KMS-11 (cell line): ENCODE measurements around the gene RNF8.

Source experiments
- H2AFZ ChIP-seq: fragments of 200-600 bp; sonication (generic); 2 replicates; pipeline ENCODE4 v1.6.1; 2016; ENCODE audit warnings: antibody characterized with exemption, mixed run types, low read depth
- H3K27ac ChIP-seq: fragments of 200-600 bp; sonication (generic); 2 replicates; pipeline ENCODE4 v1.6.1; 2016; ENCODE audit warnings: mild to moderate bottlenecking, mixed run types
- H3K27me3 ChIP-seq: fragments of 200-600 bp; sonication (generic); 2 replicates; pipeline ENCODE4 v1.6.1; 2017; ENCODE audit warnings: mild to moderate bottlenecking, low read depth, mixed run types, moderate library complexity; ENCODE audit not compliant: insufficient read depth
- H3K36me3 ChIP-seq: fragments of 200-600 bp; sonication (generic); 2 replicates; pipeline ENCODE4 v1.6.1; 2017; ENCODE audit warnings: mild to moderate bottlenecking, mixed run types; ENCODE audit not compliant: insufficient read depth
- H3K4me1 ChIP-seq: fragments of 200-600 bp; sonication (generic); 2 replicates; pipeline ENCODE4 v1.6.1; 2016; ENCODE audit warnings: mild to moderate bottlenecking, low read depth, mixed run types; ENCODE audit not compliant: poor library complexity, severe bottlenecking
- H3K4me2 ChIP-seq: fragments of 200-600 bp; sonication (generic); 2 replicates; pipeline ENCODE4 v1.7.0; 2016; ENCODE audit warnings: mild to moderate bottlenecking, mixed run types
- H3K4me3 ChIP-seq: fragments of 200-600 bp; sonication (generic); IDR thresholded peaks from 2 replicates; pipeline ENCODE4 v1.6.1; 2017; ENCODE audit warnings: low read depth, low read length, mixed read lengths; ENCODE audit not compliant: insufficient read depth
- H3K79me2 ChIP-seq: fragments of 200-600 bp; sonication (generic); 2 replicates; pipeline ENCODE4 v1.6.1; 2016; ENCODE audit warnings: low read depth, mixed run types; ENCODE audit not compliant: insufficient read depth
- H3K9ac ChIP-seq: fragments of 200-600 bp; sonication (generic); 2 replicates; pipeline ENCODE4 v1.6.1; 2016; ENCODE audit warnings: mild to moderate bottlenecking, mixed run types
- H4K20me1 ChIP-seq: fragments of 200-600 bp; sonication (generic); 2 replicates; pipeline ENCODE4 v1.6.1; 2016; ENCODE audit warnings: mild to moderate bottlenecking, mixed run types; ENCODE audit not compliant: insufficient read depth
- TF ChIP-seq, protein P1 (sequence below): fragments of 200-600 bp; sonication (generic); conservative IDR thresholded peaks from 2 replicates; pipeline ENCODE4 v1.6.1; 2017; ENCODE audit warnings: low read depth, mild to moderate bottlenecking, antibody characterized with exemption, low read length, moderate library complexity, mixed read lengths

RNF8 gene

GRCh38 chr6:37338745-37339255, 15.0 kb upstream of the RNF8 start:
- TF ChIP-seq, protein P1, sequence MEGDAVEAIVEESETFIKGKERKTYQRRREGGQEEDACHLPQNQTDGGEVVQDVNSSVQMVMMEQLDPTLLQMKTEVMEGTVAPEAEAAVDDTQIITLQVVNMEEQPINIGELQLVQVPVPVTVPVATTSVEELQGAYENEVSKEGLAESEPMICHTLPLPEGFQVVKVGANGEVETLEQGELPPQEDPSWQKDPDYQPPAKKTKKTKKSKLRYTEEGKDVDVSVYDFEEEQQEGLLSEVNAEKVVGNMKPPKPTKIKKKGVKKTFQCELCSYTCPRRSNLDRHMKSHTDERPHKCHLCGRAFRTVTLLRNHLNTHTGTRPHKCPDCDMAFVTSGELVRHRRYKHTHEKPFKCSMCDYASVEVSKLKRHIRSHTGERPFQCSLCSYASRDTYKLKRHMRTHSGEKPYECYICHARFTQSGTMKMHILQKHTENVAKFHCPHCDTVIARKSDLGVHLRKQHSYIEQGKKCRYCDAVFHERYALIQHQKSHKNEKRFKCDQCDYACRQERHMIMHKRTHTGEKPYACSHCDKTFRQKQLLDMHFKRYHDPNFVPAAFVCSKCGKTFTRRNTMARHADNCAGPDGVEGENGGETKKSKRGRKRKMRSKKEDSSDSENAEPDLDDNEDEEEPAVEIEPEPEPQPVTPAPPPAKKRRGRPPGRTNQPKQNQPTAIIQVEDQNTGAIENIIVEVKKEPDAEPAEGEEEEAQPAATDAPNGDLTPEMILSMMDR = no peak
- Histone ChIP-seq H3K36me3 (no peaks in the 10 kb centered on the region), H4K20me1 (no peaks in the 10 kb centered on the region), H3K4me1 (no peaks in the 10 kb centered on the region), H3K4me2 (no peak overlapping the region), H3K27ac (no peak overlapping the region), H3K27me3 (no peaks in the 10 kb centered on the region), H3K79me2 (no peaks in the 10 kb centered on the region), H3K4me3 (no peak overlapping the region), H2AFZ (no peak overlapping the region), H3K9ac (no peak overlapping the region)

GRCh38 chr6:37339741-37340638, 13.8 kb upstream of the RNF8 start:
- no peak overlapping the region for H2AFZ ChIP-seq
- no peak overlapping the region for H3K4me3 ChIP-seq
- H3K27ac ChIP-seq = no peak overlapping the region
- H4K20me1 ChIP-seq = no peaks in the 10 kb centered on the region
- H3K9ac ChIP-seq = no peak overlapping the region
- H3K27me3 ChIP-seq = no peaks in the 10 kb centered on the region
- TF ChIP-seq, protein P1 = no peak
- H3K4me2 ChIP-seq = no peak overlapping the region
- H3K79me2 ChIP-seq = no peaks in the 10 kb centered on the region
- no peaks in the 10 kb centered on the region for H3K36me3 ChIP-seq
- no peaks in the 10 kb centered on the region for H3K4me1 ChIP-seq

DNA sequence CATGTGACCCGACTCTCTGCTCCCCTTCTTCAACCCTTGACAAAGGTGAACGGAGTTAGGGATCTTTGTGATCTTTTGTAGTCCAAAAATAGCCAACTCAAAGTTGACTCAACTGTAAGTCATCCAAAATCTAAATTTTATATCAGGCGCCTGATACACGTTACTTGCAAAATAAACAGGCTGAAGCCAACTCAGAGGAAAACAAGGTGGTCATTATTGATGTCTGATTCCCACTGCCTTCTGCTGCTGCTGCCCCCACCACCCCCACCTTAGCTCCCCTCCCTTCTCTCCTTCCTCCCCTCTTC, 13.2 kb upstream of the RNF8 start:
- no peak overlapping the region for H3K4me3 ChIP-seq
- H3K4me1 ChIP-seq = no peaks in the 10 kb centered on the region
- no peaks in the 10 kb centered on the region for H4K20me1 ChIP-seq
- no peaks in the 10 kb centered on the region for H3K27me3 ChIP-seq
- TF ChIP-seq, protein P1 = no peak
- no peaks in the 10 kb centered on the region for H3K79me2 ChIP-seq
- H3K36me3 ChIP-seq = no peaks in the 10 kb centered on the region
- no peak overlapping the region for H3K4me2 ChIP-seq
- H2AFZ ChIP-seq = no peak overlapping the region
- H3K27ac ChIP-seq = no peak overlapping the region
- no peak overlapping the region for H3K9ac ChIP-seq

DNA sequence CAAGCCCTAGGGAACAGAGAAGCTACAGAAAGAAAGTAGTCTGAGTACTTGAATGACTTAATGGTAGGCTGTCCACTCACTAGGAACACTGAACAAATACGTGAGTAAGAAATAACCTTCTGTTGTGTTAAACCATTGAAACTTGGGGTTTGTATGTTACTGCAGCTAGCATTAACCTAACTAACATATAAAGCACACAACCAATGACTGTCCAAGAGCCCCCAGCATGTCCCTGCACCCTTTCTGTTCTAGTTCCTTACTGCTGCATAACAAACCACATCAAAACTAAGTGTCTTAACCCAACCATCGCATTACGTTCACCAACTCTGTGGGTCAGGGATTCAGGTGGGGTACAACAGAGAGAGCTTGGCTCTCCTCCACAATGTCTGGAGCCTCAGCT, 10.5 kb upstream of the RNF8 start:
- Histone ChIP-seq H4K20me1 (no peaks in the 10 kb centered on the region), H3K79me2 (no peaks in the 10 kb centered on the region), H3K4me2 (no peak overlapping the region), H3K27me3 (no peaks in the 10 kb centered on the region), H3K4me1 (no peaks in the 10 kb centered on the region), H3K9ac (no peak overlapping the region), H3K4me3 (no peak overlapping the region), H3K36me3 (no peaks in the 10 kb centered on the region), H2AFZ (no peak overlapping the region), H3K27ac (no peak overlapping the region)
- TF ChIP-seq, protein P1 = no peak
